ENCODE measurements around the gene SLC39A11.

DNA sequence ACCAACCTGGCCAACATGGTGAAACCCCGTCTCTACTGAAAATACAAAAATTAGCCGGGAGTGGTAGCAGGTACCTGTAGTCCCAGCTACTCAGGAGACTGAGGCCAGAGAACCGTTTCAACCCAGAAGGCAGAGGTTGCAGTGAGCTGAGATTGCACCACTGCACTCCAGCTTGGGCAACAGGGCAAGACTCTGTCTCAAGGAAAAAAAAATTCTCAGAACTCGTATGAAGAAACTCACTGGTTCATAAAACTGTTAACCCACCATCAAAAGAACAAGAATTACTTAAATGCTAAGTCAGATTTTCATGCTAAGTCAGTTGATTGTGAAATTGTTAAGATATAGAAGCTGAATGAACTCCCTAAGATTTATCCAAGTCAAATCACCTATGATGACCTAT, 31.3 kb downstream of the SLC39A11 start:
- TF ChIP-seq POLR2A (IDR thresholded peaks at IDR 0.05; ENCODE audit: low read depth, low read length), result no peak
- no peak for TF ChIP-seq TAF1 (IDR thresholded peaks at IDR 0.05; ENCODE audit: low read depth, low read length)
- no peak for TF ChIP-seq PAX5 (IDR thresholded peaks at IDR 0.05; ENCODE audit: insufficient read depth, low read length, severe bottlenecking)
- no peak for TF ChIP-seq POLR2AphosphoS5 (IDR thresholded peaks at IDR 0.05; ENCODE audit: low read depth, low read length)
- no peak for TF ChIP-seq SPI1 (IDR thresholded peaks at IDR 0.05; ENCODE audit: low read depth, low read length)
- TF ChIP-seq POU2F2 (IDR thresholded peaks at IDR 0.05; ENCODE audit: low read depth, low read length), result no peak

All from GM12891 (cell line).